Activated CD8-positive, alpha-beta memory T cell treated with anti-CD3 and anti-CD28 coated beads, Interleukin-2, amount 10 ng/mL, durations not matched to agents 7 days and 5 days (primary cell): ENCODE data around the gene TEX12. TPM values are rescaled to one million over a fixed set of nuclear protein-coding genes. Genes with fewer than 3 reads are reported as not detected.
"Not testable (repeated sequence)": the region's sequence is repeated elsewhere in the genome, so short reads cannot be mapped to it uniquely, and the experiment has no call there.

Source experiments
- ATAC-seq: fragments of 150-1000 bp; cut with Tn5 transposase; one replicate; pipeline ENCODE4 v1.10.0; 2021; ENCODE audit warnings: moderate library complexity
- CTCF ChIA-PET: fragments of 350-600 bp; sonication (Branson Sonifier 250); formaldehyde crosslinking; loops from one replicate; lab custom pipeline; 2021; ENCODE audit warnings: antibody characterized with exemption; lab: Charles Lee
- DNase-seq: peaks from one replicate; pipeline ENCODE4 v3.0.0-alpha.2; 2020
- H3K27ac Mint-ChIP-seq: one replicate; pipeline ENCODE4 v1.8.0; 2021; ENCODE audit warnings: mild to moderate bottlenecking, mixed read lengths
- H3K27me3 Mint-ChIP-seq: one replicate; pipeline ENCODE4 v1.8.0; 2021; ENCODE audit warnings: mixed read lengths
- H3K36me3 Mint-ChIP-seq: one replicate; pipeline ENCODE4 v1.8.0; 2021; ENCODE audit warnings: mild to moderate bottlenecking, mixed read lengths
- H3K4me1 Mint-ChIP-seq: one replicate; pipeline ENCODE4 v1.8.0; 2021; ENCODE audit warnings: mixed read lengths
- H3K4me3 Mint-ChIP-seq: one replicate; pipeline ENCODE4 v1.8.0; 2021; ENCODE audit warnings: mild to moderate bottlenecking, moderate library complexity, mixed read lengths
- H3K9me3 Mint-ChIP-seq: one replicate; pipeline ENCODE4 v1.8.0; 2022; ENCODE audit warnings: low read depth, mixed read lengths
- total RNA-seq, 2 experiments: library from RNA; stranded (reverse); gene quantifications; one replicate each; pipeline ENCODE4 v1.2.3, GENCODE V29; 2021

TEX12 gene
- total RNA-seq, 2 experiments from 2014 or later, result not detected

GRCh38 chr11:112174789-112175598 is 7.8 kb downstream of the TEX12 start, which contains the start of gene BCO2:
BCO2 (plus strand) TSS chr11:112175512; CDS start chr11:112175602, 90 bp downstream.
- Mint-ChIP-seq H3K4me3 (peak within 1 kb of the TSS; percentile 58), H3K27me3 (peaks cover 33% of the 10 kb centered on the region), H3K4me1 (peaks cover 19% of the 10 kb centered on the region), H3K9me3 (no peaks in the 10 kb centered on the region), H3K36me3 (no peaks in the 10 kb centered on the region), H3K27ac (no peak within 1 kb of the TSS)
- CTCF ChIA-PET, result interaction anchor here (1.1 to 1.3 kb wide), 3 partner anchors 9 to 106 kb away, joined by 3 to 15 read pairs (median 4); no protein-coding TSS in a partner anchor
- DNase-seq (peak; percentile 62), ATAC-seq (peak; percentile 87)

GRCh38 chr11:112175599-112175952 is 8.4 kb downstream of the TEX12 start:
- peaks cover 38% of the 10 kb centered on the region for H3K27me3 Mint-ChIP-seq
- ATAC-seq, result no peak

GRCh38 chr11:112176077-112176476 is 8.9 kb downstream of the TEX12 start:
- Mint-ChIP-seq H3K36me3 (no peaks in the 10 kb centered on the region), H3K4me1 (peaks cover 19% of the 10 kb centered on the region), H3K4me3 (no peak overlapping the region), H3K27me3 (peaks cover 38% of the 10 kb centered on the region), H3K27ac (no peak overlapping the region), H3K9me3 (no peaks in the 10 kb centered on the region)
- CTCF ChIA-PET, result interaction anchor here (1.1 to 1.3 kb wide), 3 partner anchors 10 to 104 kb away, joined by 3 to 15 read pairs (median 4); no protein-coding TSS in a partner anchor
- ATAC-seq, result no peak
- no peak for DNase-seq

More at GRCh38 chr11:112175599-112175952, 8.4 kb downstream of the TEX12 start:
- H3K9me3 Mint-ChIP-seq, result no peaks in the 10 kb centered on the region
- CTCF ChIA-PET, result interaction anchor here (1.1 to 1.3 kb wide), 3 partner anchors 9 to 105 kb away, joined by 3 to 15 read pairs (median 4); no protein-coding TSS in a partner anchor
- H3K4me1 Mint-ChIP-seq, result peaks cover 19% of the 10 kb centered on the region
- peak overlapping the region; percentile 58 for H3K4me3 Mint-ChIP-seq
- DNase-seq, result no peak
- H3K27ac Mint-ChIP-seq, result no peak overlapping the region
- no peaks in the 10 kb centered on the region for H3K36me3 Mint-ChIP-seq

- H3K27me3 Mint-ChIP-seq, result peaks cover 46% of the 10 kb centered on the region
- DNase-seq, result no peak
- no peaks in the 10 kb centered on the region for H3K36me3 Mint-ChIP-seq
- H3K4me3 Mint-ChIP-seq, result no peak overlapping the region
- CTCF ChIA-PET, result interaction anchor here (1.4 kb wide), 1 partner anchor 113 kb away, joined by 3 read pairs; no protein-coding TSS in a partner anchor
- ATAC-seq, result no peak
- no peaks in the 10 kb centered on the region for H3K9me3 Mint-ChIP-seq
- peaks cover 19% of the 10 kb centered on the region for H3K4me1 Mint-ChIP-seq
- no peak overlapping the region for H3K27ac Mint-ChIP-seq
Observed at GRCh38 chr11:112177589-112177988, 10.4 kb downstream of the TEX12 start.

GRCh38 chr11:112178428-112178827 is 11.3 kb downstream of the TEX12 start:
- H3K4me1 Mint-ChIP-seq, result peaks cover 19% of the 10 kb centered on the region
- H3K9me3 Mint-ChIP-seq, result no peaks in the 10 kb centered on the region
- H3K27me3 Mint-ChIP-seq, result peaks cover 49% of the 10 kb centered on the region
- CTCF ChIA-PET, result interaction anchor here (0.7 kb wide), 1 partner anchor 65 kb away, joined by 3 read pairs; no protein-coding TSS in a partner anchor
- DNase-seq (no peak), ATAC-seq (no peak)
- no peaks in the 10 kb centered on the region for H3K36me3 Mint-ChIP-seq
- H3K4me3 Mint-ChIP-seq, result no peak overlapping the region
- H3K27ac Mint-ChIP-seq, result no peak overlapping the region

GRCh38 chr11:112178936-112179335 is 11.8 kb downstream of the TEX12 start:
- DNase-seq, result no peak
- H3K4me3 Mint-ChIP-seq, result no peak overlapping the region
- no peaks in the 10 kb centered on the region for H3K9me3 Mint-ChIP-seq
- H3K36me3 Mint-ChIP-seq, result no peaks in the 10 kb centered on the region
- no peak for ATAC-seq
- peaks cover 51% of the 10 kb centered on the region for H3K27me3 Mint-ChIP-seq
- H3K4me1 Mint-ChIP-seq, result peaks cover 19% of the 10 kb centered on the region
- CTCF ChIA-PET, result no interaction called here
- no peak overlapping the region for H3K27ac Mint-ChIP-seq

GRCh38 chr11:112179601-112180000 is 12.4 kb downstream of the TEX12 start:
- ATAC-seq (no peak), DNase-seq (no peak)
- Mint-ChIP-seq H3K9me3 (no peaks in the 10 kb centered on the region), H3K36me3 (no peaks in the 10 kb centered on the region), H3K27ac (no peak overlapping the region), H3K27me3 (peaks cover 48% of the 10 kb centered on the region), H3K4me1 (peaks cover 18% of the 10 kb centered on the region), H3K4me3 (no peak overlapping the region)
- CTCF ChIA-PET, result no interaction called here

GRCh38 chr11:112182867-112183266 is 15.7 kb downstream of the TEX12 start:
- Mint-ChIP-seq H3K9me3 (no peaks in the 10 kb centered on the region), H3K27ac (no peak overlapping the region), H3K4me1 (peaks cover 8% of the 10 kb centered on the region), H3K36me3 (no peaks in the 10 kb centered on the region), H3K27me3 (peaks cover 33% of the 10 kb centered on the region), H3K4me3 (no peak overlapping the region)
- DNase-seq (no peak), ATAC-seq (no peak)
- CTCF ChIA-PET, result no interaction called here

GRCh38 chr11:112185883-112186282 is 18.7 kb downstream of the TEX12 start:
- H3K4me1 Mint-ChIP-seq, result no peaks in the 10 kb centered on the region
- no peak overlapping the region for H3K27ac Mint-ChIP-seq
- H3K36me3 Mint-ChIP-seq, result no peaks in the 10 kb centered on the region
- H3K27me3 Mint-ChIP-seq, result peaks cover 20% of the 10 kb centered on the region
- no peak for DNase-seq
- CTCF ChIA-PET, result no interaction called here
- ATAC-seq, result no peak
- no peak overlapping the region for H3K4me3 Mint-ChIP-seq
- H3K9me3 Mint-ChIP-seq, result no peaks in the 10 kb centered on the region

- Mint-ChIP-seq H3K36me3 (no peaks in the 10 kb centered on the region), H3K27ac (no peak overlapping the region), H3K27me3 (peaks cover 20% of the 10 kb centered on the region), H3K4me3 (no peak overlapping the region), H3K4me1 (no peaks in the 10 kb centered on the region), H3K9me3 (no peaks in the 10 kb centered on the region)
- ATAC-seq (no peak), DNase-seq (no peak)
- CTCF ChIA-PET, result no interaction called here
Observed at GRCh38 chr11:112186304-112186703, 19.1 kb downstream of the TEX12 start.

- DNase-seq, H3K4me3 Mint-ChIP-seq, H3K4me1 Mint-ChIP-seq, CTCF ChIA-PET, ATAC-seq, H3K36me3 Mint-ChIP-seq, H3K27ac Mint-ChIP-seq, H3K9me3 Mint-ChIP-seq: not testable (repeated sequence)
- H3K27me3 Mint-ChIP-seq, result peaks cover 11% of the 10 kb centered on the region
Observed at GRCh38 chr11:112195113-112195512, 27.9 kb downstream of the TEX12 start.

- no peaks in the 10 kb centered on the region for H3K4me1 Mint-ChIP-seq
- H3K27ac Mint-ChIP-seq, result no peak overlapping the region
- DNase-seq, result no peak
- H3K4me3 Mint-ChIP-seq, result no peak overlapping the region
- no peaks in the 10 kb centered on the region for H3K9me3 Mint-ChIP-seq
- peaks cover 11% of the 10 kb centered on the region for H3K27me3 Mint-ChIP-seq
- CTCF ChIA-PET, result no interaction called here
- ATAC-seq, result no peak
- no peaks in the 10 kb centered on the region for H3K36me3 Mint-ChIP-seq
Observed at GRCh38 chr11:112195951-112196351, 28.8 kb downstream of the TEX12 start.

- ATAC-seq (no peak), DNase-seq (no peak)
- no peaks in the 10 kb centered on the region for H3K36me3 Mint-ChIP-seq
- no peak overlapping the region for H3K27ac Mint-ChIP-seq
- CTCF ChIA-PET, result interaction anchor here (0.5 kb wide), 1 partner anchor 65 kb away, joined by 5 read pairs; no protein-coding TSS in a partner anchor
- H3K4me1 Mint-ChIP-seq, result no peaks in the 10 kb centered on the region
- H3K9me3 Mint-ChIP-seq, result no peaks in the 10 kb centered on the region
- H3K4me3 Mint-ChIP-seq, result no peak overlapping the region
- peaks cover 11% of the 10 kb centered on the region for H3K27me3 Mint-ChIP-seq
Observed at GRCh38 chr11:112196519-112197087, 29.4 kb downstream of the TEX12 start.
